GM12872 (cell line): ENCODE data around the gene LYAR.

Experiments used
- TF ChIP-seq, protein P1 (sequence below): IDR thresholded peaks from 3 replicates; pipeline ENCODE4 v1.5.1; 2011; ENCODE audit warnings: low read depth, mild to moderate bottlenecking, low read length, moderate library complexity; ENCODE audit not compliant: insufficient read depth

The LYAR gene

DNA sequence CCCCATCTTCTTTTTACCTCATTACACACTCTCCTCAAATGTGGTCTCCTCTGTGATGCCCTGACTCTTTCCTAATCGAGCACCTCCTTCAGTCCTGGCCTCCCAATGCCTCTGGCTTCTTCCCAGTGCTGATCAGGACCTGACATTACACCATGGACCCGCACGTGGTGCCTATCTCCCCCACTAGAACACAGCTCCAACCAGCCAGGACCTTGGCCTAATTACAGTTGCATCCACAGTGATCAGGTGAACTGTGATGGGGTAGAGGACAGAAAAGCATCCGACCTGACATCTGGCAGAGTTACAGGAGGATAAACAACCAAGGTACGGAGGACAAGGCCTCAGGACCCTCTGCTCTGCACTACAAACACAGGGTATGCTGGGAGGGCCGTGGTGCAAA lies 12.4 kb downstream of the LYAR start:
- TF ChIP-seq, protein P1, sequence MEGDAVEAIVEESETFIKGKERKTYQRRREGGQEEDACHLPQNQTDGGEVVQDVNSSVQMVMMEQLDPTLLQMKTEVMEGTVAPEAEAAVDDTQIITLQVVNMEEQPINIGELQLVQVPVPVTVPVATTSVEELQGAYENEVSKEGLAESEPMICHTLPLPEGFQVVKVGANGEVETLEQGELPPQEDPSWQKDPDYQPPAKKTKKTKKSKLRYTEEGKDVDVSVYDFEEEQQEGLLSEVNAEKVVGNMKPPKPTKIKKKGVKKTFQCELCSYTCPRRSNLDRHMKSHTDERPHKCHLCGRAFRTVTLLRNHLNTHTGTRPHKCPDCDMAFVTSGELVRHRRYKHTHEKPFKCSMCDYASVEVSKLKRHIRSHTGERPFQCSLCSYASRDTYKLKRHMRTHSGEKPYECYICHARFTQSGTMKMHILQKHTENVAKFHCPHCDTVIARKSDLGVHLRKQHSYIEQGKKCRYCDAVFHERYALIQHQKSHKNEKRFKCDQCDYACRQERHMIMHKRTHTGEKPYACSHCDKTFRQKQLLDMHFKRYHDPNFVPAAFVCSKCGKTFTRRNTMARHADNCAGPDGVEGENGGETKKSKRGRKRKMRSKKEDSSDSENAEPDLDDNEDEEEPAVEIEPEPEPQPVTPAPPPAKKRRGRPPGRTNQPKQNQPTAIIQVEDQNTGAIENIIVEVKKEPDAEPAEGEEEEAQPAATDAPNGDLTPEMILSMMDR, result no peak

DNA sequence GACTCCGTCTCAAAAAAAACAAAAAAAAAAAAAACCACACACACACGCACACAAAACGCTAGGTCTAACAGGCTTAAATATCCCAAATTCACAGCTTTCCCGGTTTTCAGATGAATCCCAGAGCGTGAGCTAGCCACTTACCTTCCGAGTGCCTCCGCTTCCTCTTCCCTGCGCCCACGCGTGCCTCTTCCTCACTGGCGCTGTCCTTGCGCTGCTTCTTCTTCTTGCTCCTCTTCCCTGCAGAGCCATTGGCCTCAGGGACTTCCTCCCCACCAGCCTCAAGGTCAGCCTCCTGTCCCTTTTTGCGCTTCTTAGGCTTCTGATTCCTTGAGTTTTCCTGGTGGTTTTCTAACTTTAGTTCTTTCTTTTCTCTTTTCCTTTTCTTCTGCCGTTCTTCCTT lies 15.7 kb downstream of the LYAR start:
- TF ChIP-seq, protein P1, result no peak

DNA sequence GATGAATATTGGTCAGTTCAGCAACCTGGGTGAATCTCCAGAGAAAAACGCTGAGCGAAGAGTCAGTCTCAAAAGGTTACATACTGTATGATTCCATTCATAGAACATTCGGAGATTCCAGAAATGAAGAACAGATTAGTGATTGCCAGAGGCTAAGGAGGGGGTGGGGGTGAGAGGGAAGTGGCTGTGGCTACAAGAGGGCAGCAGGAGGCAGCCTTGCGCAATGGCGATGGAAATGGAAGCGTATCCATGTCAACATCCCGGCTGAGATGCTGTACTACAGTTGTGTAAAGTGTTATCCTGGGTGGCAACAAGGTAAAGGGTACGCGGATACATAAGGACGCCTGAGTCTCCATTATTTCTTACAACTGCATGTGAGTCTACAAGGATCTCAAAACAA lies 18.0 kb downstream of the LYAR start:
- TF ChIP-seq, protein P1, result 0 out of 3 replicates have a peak, but pooled peaks have one; percentile 6

DNA sequence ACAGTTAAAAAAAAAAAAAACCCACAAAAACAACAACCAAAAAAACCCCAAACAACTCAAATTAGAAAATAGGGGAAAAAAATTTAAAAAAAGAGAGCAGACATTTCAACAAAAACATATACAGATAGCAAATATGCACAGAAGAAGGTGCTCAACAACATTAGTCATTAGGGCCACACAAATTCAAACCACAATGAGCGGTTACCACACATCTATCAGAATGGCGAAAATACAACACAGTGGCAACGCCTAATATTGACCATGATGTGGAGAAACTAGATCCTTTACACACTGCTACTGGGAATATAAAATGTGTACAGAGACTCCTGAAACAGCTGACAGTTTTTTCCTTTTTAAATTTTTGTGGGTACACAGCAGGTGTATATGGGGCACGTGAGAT lies 19.4 kb downstream of the LYAR start:
- TF ChIP-seq, protein P1, result no peak

DNA sequence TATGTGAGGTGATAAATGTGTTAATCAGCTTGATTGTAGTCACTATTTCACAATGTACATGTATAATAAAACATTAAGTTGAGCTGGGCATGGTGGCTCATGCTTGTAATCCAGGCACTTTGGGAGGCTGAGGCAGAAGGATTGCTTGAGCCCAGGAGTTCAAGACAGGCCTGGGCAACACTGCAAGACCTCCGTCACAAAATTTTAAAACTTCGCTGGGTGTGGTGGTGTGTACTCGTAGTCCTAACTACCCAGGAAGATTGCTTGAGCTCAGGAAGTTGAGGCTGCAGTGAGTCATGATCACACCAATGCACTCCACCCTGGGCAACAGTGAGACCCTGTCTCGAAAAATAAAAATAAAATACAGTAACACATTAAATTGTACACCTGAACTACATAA lies 20.1 kb downstream of the LYAR start:
- TF ChIP-seq, protein P1, result no peak

DNA sequence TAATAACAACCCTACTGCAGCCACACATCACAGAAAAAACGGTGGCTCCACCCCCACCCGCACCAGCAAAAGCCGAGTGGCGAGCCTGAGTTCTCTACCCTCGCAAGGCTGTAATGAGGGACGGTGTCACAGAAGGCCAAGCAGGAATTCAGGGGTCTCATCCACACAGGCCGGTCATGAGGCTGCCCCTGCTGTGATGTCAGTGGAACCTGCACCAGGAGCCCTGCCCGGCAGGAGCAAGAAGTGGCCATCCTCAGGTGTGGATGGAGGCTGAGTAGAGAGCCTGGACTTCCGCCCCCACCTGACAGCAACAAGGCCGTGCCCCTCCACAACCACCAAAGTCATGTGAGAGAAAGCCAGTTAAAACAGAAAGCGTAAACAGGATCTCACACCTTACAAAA lies 20.6 kb downstream of the LYAR start:
- TF ChIP-seq, protein P1, result no peak

DNA sequence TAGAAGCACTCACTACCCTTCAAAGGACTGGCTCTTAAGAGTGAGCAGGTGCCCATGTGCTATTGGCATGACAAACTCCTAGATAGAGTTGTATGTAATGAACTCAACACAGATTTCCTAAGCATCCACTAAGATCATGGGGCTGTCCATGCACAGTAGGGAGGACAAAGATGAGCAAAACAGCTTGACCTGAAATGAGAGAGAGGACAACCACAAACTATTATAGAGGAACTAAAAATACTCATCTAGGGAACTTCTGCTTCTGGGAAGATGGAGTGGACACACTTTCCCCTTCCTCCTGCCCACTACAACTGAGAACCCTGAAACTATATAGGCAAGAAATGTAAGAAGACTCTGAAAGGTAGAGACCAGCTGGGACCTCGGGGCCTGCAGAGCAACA lies 21.2 kb downstream of the LYAR start:
- TF ChIP-seq, protein P1, result no peak

DNA sequence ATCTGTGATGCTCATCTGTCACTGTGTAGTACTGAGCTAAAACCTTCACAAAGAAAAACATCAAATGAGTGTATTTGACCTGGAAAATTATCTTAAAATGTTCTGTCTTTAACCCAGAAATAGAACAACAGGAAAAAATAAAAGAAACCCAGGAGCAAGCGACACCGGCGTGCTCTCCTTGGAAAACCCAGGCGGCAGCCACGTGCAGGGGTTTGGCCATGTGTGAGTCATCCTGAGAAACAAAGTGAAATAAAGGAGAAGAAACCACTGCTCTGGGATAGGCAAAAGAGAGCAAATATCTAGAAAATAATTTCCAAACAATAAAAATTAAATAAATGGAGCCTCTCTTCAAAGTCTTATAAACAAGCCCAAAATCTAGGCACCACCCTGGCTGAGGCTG lies 22.0 kb downstream of the LYAR start:
- TF ChIP-seq, protein P1, result no peak
